Tibial nerve (tissue), 3 donors: ENCODE measurements around the gene SPATS2L.

Experiments
- POLR2A ChIP-seq, 2 donors: fragments of 450-650 bp; IDR thresholded peaks; one replicate each; pipeline ENCODE4 v1.6.1; 2017; ENCODE audit warnings: antibody characterized with exemption in 2 of 2, mild to moderate bottlenecking in 2 of 2, moderate library complexity in 2 of 2
- TF ChIP-seq, protein P1 (sequence below), 5 experiments: fragments of 200-600 bp in 3 of 5; fragments of 450-650 bp in 2 of 5; sonication (generic) in 3 of 5; IDR thresholded peaks; one replicate each; pipeline ENCODE4 v1.5.1; 2016 to 2019; ENCODE audit warnings: antibody characterized with exemption in 5 of 5, mild to moderate bottlenecking in 3 of 5, moderate library complexity in 2 of 5

DNA sequence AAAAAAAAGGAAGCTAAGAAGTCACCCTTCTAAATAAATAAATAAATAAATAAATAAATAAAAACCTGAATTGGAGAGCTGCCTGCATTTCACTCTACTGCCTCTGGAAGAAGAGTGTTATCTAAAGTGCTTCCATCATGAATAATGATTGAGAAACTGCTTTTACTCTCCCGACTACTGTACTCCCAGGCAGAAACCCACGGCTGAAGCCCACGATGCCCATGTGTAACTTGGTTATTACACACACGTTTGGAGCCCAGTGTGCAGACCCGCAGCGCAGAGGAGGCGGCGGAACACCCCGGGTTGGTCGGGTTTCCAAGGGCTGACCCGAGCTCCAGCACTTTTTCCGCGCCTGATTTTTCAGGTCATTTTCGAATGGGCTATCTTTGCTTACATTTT is 697 bp upstream of the SPATS2L start:
- TF ChIP-seq POLR2A (IDR thresholded peaks at IDR 0.05): no peak
- TF ChIP-seq, protein P1, sequence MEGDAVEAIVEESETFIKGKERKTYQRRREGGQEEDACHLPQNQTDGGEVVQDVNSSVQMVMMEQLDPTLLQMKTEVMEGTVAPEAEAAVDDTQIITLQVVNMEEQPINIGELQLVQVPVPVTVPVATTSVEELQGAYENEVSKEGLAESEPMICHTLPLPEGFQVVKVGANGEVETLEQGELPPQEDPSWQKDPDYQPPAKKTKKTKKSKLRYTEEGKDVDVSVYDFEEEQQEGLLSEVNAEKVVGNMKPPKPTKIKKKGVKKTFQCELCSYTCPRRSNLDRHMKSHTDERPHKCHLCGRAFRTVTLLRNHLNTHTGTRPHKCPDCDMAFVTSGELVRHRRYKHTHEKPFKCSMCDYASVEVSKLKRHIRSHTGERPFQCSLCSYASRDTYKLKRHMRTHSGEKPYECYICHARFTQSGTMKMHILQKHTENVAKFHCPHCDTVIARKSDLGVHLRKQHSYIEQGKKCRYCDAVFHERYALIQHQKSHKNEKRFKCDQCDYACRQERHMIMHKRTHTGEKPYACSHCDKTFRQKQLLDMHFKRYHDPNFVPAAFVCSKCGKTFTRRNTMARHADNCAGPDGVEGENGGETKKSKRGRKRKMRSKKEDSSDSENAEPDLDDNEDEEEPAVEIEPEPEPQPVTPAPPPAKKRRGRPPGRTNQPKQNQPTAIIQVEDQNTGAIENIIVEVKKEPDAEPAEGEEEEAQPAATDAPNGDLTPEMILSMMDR (IDR thresholded peaks at IDR 0.05): peak in 1 of 5 experiments; percentile 18
